NCI-H2227 treated with DMSO at 0.1 percent for 48 hours (cell line): ENCODE data around the gene IRX6.

Experiments
- DNase-seq: peaks from one replicate; lab custom pipeline; 2025; lab: John Stamatoyannopoulos, UW

Gene IRX6

GRCh38 chr16:55367866-55368603 lies 44.0 kb downstream of the IRX6 start:
- no peak for DNase-seq

- no peak for DNase-seq
These were observed 45.1 kb downstream of the IRX6 start for GRCh38 chr16:55369151-55369550.

- DNase-seq: peak; percentile 44
These were observed 46.9 kb downstream of the IRX6 start for GRCh38 chr16:55370762-55371482.

GRCh38 chr16:55372792-55373488 lies 48.9 kb downstream of the IRX6 start:
- DNase-seq: peak; percentile 43

GRCh38 chr16:55373489-55373832 lies 49.5 kb downstream of the IRX6 start:
- no peak for DNase-seq

GRCh38 chr16:55376045-55376444 lies 52.0 kb downstream of the IRX6 start:
- DNase-seq: no peak

GRCh38 chr16:55376567-55377167 lies 52.7 kb downstream of the IRX6 start:
- DNase-seq: no peak

- DNase-seq: no peak
These were observed 53.8 kb downstream of the IRX6 start for GRCh38 chr16:55377840-55378239.

- DNase-seq: no peak
These were observed 54.6 kb downstream of the IRX6 start for GRCh38 chr16:55378616-55379015.

- no peak for DNase-seq
These were observed 55.4 kb downstream of the IRX6 start for GRCh38 chr16:55379371-55379770.

GRCh38 chr16:55379876-55380390 lies 55.9 kb downstream of the IRX6 start:
- peak; percentile 6 for DNase-seq
